ENCODE results near the gene SLC35D3. TPM values are rescaled to one million over a fixed set of nuclear protein-coding genes. Genes with fewer than 3 reads are reported as not detected.

SLC35D3 gene
- total and polyA plus RNA-seq, 2 donors (not counting 1 experiment from before 2014, with no cell fraction given), result not detected

- no peak overlapping the region for H2AFZ ChIP-seq (ENCODE audit: insufficient read depth, low read depth, low read length, poor library complexity, severe bottlenecking)
- ChIA-PET CTCF (no interaction called here), POLR2A (no interaction called here)
- no peak overlapping the region for H3K4me3 Mint-ChIP-seq
- no peak for ATAC-seq (ENCODE audit: low read depth)
- no peaks in the 10 kb centered on the region for H3K79me2 ChIP-seq (ENCODE audit: control insufficient read depth, insufficient read depth, low read length)
- H3K9ac ChIP-seq (ENCODE audit: low read length), result no peak overlapping the region
- intact Hi-C loops (cut with micrococcal nuclease), result no loop called here
- WGBS (ENCODE audit: insufficient coverage), result 84% methylated on average over 4 of the region's 5 CpGs
- H4K20me1 ChIP-seq (ENCODE audit: control insufficient read depth, insufficient read depth, low read length, poor library complexity, severe bottlenecking), result no peaks in the 10 kb centered on the region
- no peak overlapping the region for H3K4me3 ChIP-seq (ENCODE audit: control extremely low read depth in 1 of 5, extremely low read depth in 1 of 5, insufficient read depth in 1 of 5, low read depth in 2 of 5, low read length in 4 of 5)
- peaks cover 13% of the 10 kb centered on the region for H3K4me1 Mint-ChIP-seq
- no peaks in the 10 kb centered on the region for H3K9me3 ChIP-seq (ENCODE audit: control extremely low read depth in 1 of 3, control insufficient read depth in 2 of 3, insufficient read depth in 1 of 3, low read length in 2 of 3)
- DNase-seq, result no peak
- H3K36me3 ChIP-seq (replicated peaks in 1 of 2; ENCODE audit: control extremely low read depth in 1 of 2, control insufficient read depth in 1 of 2, extremely low read depth in 1 of 2, insufficient read depth in 2 of 2, low read length in 1 of 2), result no peaks in the 10 kb centered on the region
- H3K27ac ChIP-seq (ENCODE audit: low read length in 2 of 2), result no peak overlapping the region
- no peak overlapping the region for H3K4me2 ChIP-seq (replicated peaks; ENCODE audit: low read depth, low read length, poor library complexity, severe bottlenecking)
- no peaks in the 10 kb centered on the region for H3K9me3 Mint-ChIP-seq (ENCODE audit: insufficient read depth)
- H3K27ac Mint-ChIP-seq, result no peak overlapping the region
- H3K27me3 Mint-ChIP-seq, result no peaks in the 10 kb centered on the region
- TF ChIP-seq CTCF (IDR thresholded peaks at IDR 0.05), result no peak
- TF ChIP-seq EZH2 (IDR thresholded peaks at IDR 0.05; ENCODE audit: borderline replicate concordance, insufficient read depth, low read depth, low read length, poor library complexity, severe bottlenecking), result no peak
- H3K4me1 ChIP-seq (ENCODE audit: control insufficient read depth in 2 of 2, insufficient read depth in 2 of 2, low read length in 2 of 2), result peaks cover 0 to 12% of the 10 kb centered on the region in 2 donors
- no peaks in the 10 kb centered on the region for H3K27me3 ChIP-seq (replicated peaks in 1 of 4; ENCODE audit: control extremely low read depth in 1 of 4, control insufficient read depth in 3 of 4, insufficient read depth in 4 of 4, low read length in 3 of 4)
Observed at GRCh38 chr6:136893187-136893586, 28.9 kb upstream of the SLC35D3 start.

GRCh38 chr6:136895901-136896300 is 26.2 kb upstream of the SLC35D3 start:
- CTCF ChIA-PET, result no interaction called here

More at GRCh38 chr6:136895901-136896300, 26.2 kb upstream of the SLC35D3 start:
- Mint-ChIP-seq H3K27me3 (no peaks in the 10 kb centered on the region), H3K27ac (no peak overlapping the region), H3K4me3 (no peak overlapping the region), H3K9me3 (ENCODE audit: insufficient read depth) (no peaks in the 10 kb centered on the region), H3K4me1 (no peaks in the 10 kb centered on the region)
- Histone ChIP-seq H3K36me3 (replicated peaks in 1 of 2; ENCODE audit: control extremely low read depth in 1 of 2, control insufficient read depth in 1 of 2, extremely low read depth in 1 of 2, insufficient read depth in 2 of 2, low read length in 1 of 2) (peaks cover 1 to 7% of the 10 kb centered on the region in 2 experiments), H3K4me1 (ENCODE audit: control insufficient read depth in 2 of 2, insufficient read depth in 2 of 2, low read length in 2 of 2) (no peaks in the 10 kb centered on the region), H3K4me3 (ENCODE audit: control extremely low read depth in 1 of 5, extremely low read depth in 1 of 5, insufficient read depth in 1 of 5, low read depth in 2 of 5, low read length in 4 of 5) (no peak overlapping the region), H3K9ac (ENCODE audit: low read length) (no peak overlapping the region), H2AFZ (ENCODE audit: insufficient read depth, low read depth, low read length, poor library complexity, severe bottlenecking) (no peak overlapping the region), H4K20me1 (ENCODE audit: control insufficient read depth, insufficient read depth, low read length, poor library complexity, severe bottlenecking) (no peaks in the 10 kb centered on the region), H3K27ac (ENCODE audit: low read length in 2 of 2) (no peak overlapping the region), H3K79me2 (ENCODE audit: control insufficient read depth, insufficient read depth, low read length) (no peaks in the 10 kb centered on the region), H3K4me2 (replicated peaks; ENCODE audit: low read depth, low read length, poor library complexity, severe bottlenecking) (no peak overlapping the region), H3K9me3 (ENCODE audit: control extremely low read depth in 1 of 3, control insufficient read depth in 2 of 3, insufficient read depth in 1 of 3, low read length in 2 of 3) (no peaks in the 10 kb centered on the region), H3K27me3 (replicated peaks in 1 of 4; ENCODE audit: control extremely low read depth in 1 of 4, control insufficient read depth in 3 of 4, insufficient read depth in 4 of 4, low read length in 3 of 4) (no peaks in the 10 kb centered on the region)
- no peak for TF ChIP-seq EZH2 (IDR thresholded peaks at IDR 0.05; ENCODE audit: borderline replicate concordance, insufficient read depth, low read depth, low read length, poor library complexity, severe bottlenecking)
- no peak for TF ChIP-seq CTCF (IDR thresholded peaks at IDR 0.05)
- WGBS (ENCODE audit: insufficient coverage), result no CpG with 5 or more reads among the region's 3 CpGs
- no peak for DNase-seq
- ATAC-seq (ENCODE audit: low read depth), result no peak
- POLR2A ChIA-PET, result no interaction called here
- intact Hi-C loops (cut with micrococcal nuclease), result no loop called here

Data from B cell (primary cell).